PFSK-1 (cell line): ENCODE results near the gene E2F3.

Experiments used
- FOXP2 ChIP-seq: optimal IDR thresholded peaks from 2 replicates; pipeline ENCODE3; 2011; ENCODE audit warnings: borderline replicate concordance, control low read depth, inconsistent platforms; ENCODE audit not compliant: insufficient read depth; ENCODE audit errors: extremely low read length, extremely low read depth
- POLR2AphosphoS5 ChIP-seq: IDR thresholded peaks from 2 replicates; pipeline ENCODE4 v1.6.1; 2012; ENCODE audit warnings: low read depth, mild to moderate bottlenecking, control low read depth, low read length, moderate library complexity
- REST ChIP-seq, 2 experiments: IDR thresholded peaks; 2 replicates each; pipeline versions ENCODE4 v1.6.1 to v1.8.0; 2011 to 2012; ENCODE audit warnings: low read depth in 2 of 2, low read length in 2 of 2, control low read depth in 1 of 2, inconsistent platforms in 1 of 2, mild to moderate bottlenecking in 1 of 2, moderate library complexity in 1 of 2; ENCODE audit not compliant: insufficient read depth in 1 of 2
- SIN3A ChIP-seq: IDR thresholded peaks from 2 replicates; pipeline ENCODE4 v1.6.1; 2012; ENCODE audit warnings: mild to moderate bottlenecking, low read length, moderate library complexity, borderline replicate concordance; ENCODE audit not compliant: insufficient read depth
- TAF1 ChIP-seq: IDR thresholded peaks from 2 replicates; pipeline ENCODE4 v1.6.1; 2012; ENCODE audit warnings: low read length, control low read depth, borderline replicate concordance; ENCODE audit not compliant: insufficient read depth

Gene E2F3

GRCh38 chr6:20403070-20403765, 1.5 kb downstream of the E2F3 start:
- TF ChIP-seq FOXP2 (peak; percentile 80), REST (IDR thresholded peaks at IDR 0.05; ENCODE audit: insufficient read depth in 1 of 2, low read depth in 2 of 2, low read length in 2 of 2) (no peak), SIN3A (peak; percentile 16; the same call in 1 of the 2 replicates)

GRCh38 chr6:20403766-20404640, 2.3 kb downstream of the E2F3 start:
- TF ChIP-seq SIN3A (no peak), TAF1 (no peak; the same call in 1 of the 2 replicates), REST (IDR thresholded peaks at IDR 0.05; ENCODE audit: insufficient read depth in 1 of 2, low read depth in 2 of 2, low read length in 2 of 2) (0 out of 4 replicates have a peak, but pooled peaks of 1 of the 2 experiments have one; percentile 43), FOXP2 (no peak), POLR2AphosphoS5 (no peak)

GRCh38 chr6:20404641-20405032, 3.0 kb downstream of the E2F3 start:
- TF ChIP-seq FOXP2 (no peak), SIN3A (peak; percentile 68; the same call in 1 of the 2 replicates), TAF1 (peak; percentile 30; the same call in 1 of the 2 replicates), POLR2AphosphoS5 (0 out of 2 replicates have a peak, but pooled peaks have one; percentile 12), REST (IDR thresholded peaks at IDR 0.05; ENCODE audit: insufficient read depth in 1 of 2, low read depth in 2 of 2, low read length in 2 of 2) (no peak)

- TF ChIP-seq SIN3A, result no peak
- TF ChIP-seq FOXP2, result no peak
- TF ChIP-seq REST (IDR thresholded peaks at IDR 0.05; ENCODE audit: insufficient read depth in 1 of 2, low read depth in 2 of 2, low read length in 2 of 2), result no peak
- no peak for TF ChIP-seq POLR2AphosphoS5
- TF ChIP-seq TAF1, result no peak
Observed at GRCh38 chr6:20408851-20409250, 7.2 kb downstream of the E2F3 start.
